Transverse colon (tissue), 4 donors: ENCODE data around the gene DLGAP1.

Source experiments
- POLR2A ChIP-seq: fragments of 450-650 bp; IDR thresholded peaks from one replicate; pipeline ENCODE4 v1.6.1; 2016; ENCODE audit warnings: antibody characterized with exemption, mild to moderate bottlenecking, moderate library complexity
- POLR2AphosphoS5 ChIP-seq, 3 donors: sonication (generic); formaldehyde crosslinking; IDR thresholded peaks; one replicate each; pipeline ENCODE4 v1.6.1; 2016; ENCODE audit warnings: antibody characterized with exemption in 3 of 3
- TF ChIP-seq, protein P1 (sequence below), 5 experiments: fragments of 200-600 bp in 3 of 5; fragments of 450-650 bp in 2 of 5; sonication (generic) in 3 of 5; IDR thresholded peaks; 1 replicate in 2 of 5; 2 replicates in 3 of 5; pipeline ENCODE4 v1.5.1; 2016 to 2017; ENCODE audit warnings: antibody characterized with exemption in 5 of 5, inconsistent platforms in 3 of 5, mild to moderate bottlenecking in 2 of 5, moderate library complexity in 1 of 5

DNA sequence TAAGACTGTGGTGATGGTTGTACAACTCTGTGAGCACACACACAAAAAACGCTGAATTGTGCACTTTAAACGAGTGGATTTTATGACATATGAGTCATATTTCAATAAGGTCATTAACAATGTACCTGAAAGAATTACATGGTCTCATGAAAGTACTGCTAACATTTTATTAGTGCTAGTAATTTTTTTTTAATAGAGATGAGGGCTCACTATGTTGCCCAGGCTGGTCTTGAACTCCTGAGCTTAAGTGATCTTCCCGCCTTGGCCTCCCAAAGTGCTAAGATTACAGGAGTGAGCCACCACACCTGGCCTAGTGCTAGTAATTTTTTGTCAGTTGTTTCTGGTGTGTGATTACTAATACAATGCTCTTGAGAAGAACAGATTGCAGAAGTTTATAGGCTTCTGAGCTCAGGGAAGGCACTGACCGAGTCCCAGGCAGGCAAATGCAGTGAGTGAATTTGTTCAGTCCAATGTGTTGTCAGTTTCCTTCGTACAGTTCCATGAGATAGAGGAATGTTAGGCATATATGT is 828.1 kb downstream of the DLGAP1 start:
- TF ChIP-seq, protein P1, sequence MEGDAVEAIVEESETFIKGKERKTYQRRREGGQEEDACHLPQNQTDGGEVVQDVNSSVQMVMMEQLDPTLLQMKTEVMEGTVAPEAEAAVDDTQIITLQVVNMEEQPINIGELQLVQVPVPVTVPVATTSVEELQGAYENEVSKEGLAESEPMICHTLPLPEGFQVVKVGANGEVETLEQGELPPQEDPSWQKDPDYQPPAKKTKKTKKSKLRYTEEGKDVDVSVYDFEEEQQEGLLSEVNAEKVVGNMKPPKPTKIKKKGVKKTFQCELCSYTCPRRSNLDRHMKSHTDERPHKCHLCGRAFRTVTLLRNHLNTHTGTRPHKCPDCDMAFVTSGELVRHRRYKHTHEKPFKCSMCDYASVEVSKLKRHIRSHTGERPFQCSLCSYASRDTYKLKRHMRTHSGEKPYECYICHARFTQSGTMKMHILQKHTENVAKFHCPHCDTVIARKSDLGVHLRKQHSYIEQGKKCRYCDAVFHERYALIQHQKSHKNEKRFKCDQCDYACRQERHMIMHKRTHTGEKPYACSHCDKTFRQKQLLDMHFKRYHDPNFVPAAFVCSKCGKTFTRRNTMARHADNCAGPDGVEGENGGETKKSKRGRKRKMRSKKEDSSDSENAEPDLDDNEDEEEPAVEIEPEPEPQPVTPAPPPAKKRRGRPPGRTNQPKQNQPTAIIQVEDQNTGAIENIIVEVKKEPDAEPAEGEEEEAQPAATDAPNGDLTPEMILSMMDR (IDR thresholded peaks at IDR 0.05), result no peak
- TF ChIP-seq POLR2AphosphoS5 (IDR thresholded peaks at IDR 0.05), result no peak
- TF ChIP-seq POLR2A, result no peak
